ENCODE measurements around the gene HNRNPUL1.
"Not testable (repeated sequence)": the region's sequence is repeated elsewhere in the genome, so short reads cannot be mapped to it uniquely, and the experiment has no call there.

Gene HNRNPUL1

GRCh38 chr19:41327576-41328156, 63.5 kb downstream of the HNRNPUL1 start:
- DNase-seq, result peak; percentile 84 to 89

- peak in 1 of 2 donors; percentile 41 for DNase-seq
Observed at GRCh38 chr19:41328157-41328841, 64.1 kb downstream of the HNRNPUL1 start.

- DNase-seq, result peak in 1 of 2 donors; percentile 47
Observed at GRCh38 chr19:41328842-41329225, 64.7 kb downstream of the HNRNPUL1 start.

- peak in 1 of 2 donors; percentile 40 for DNase-seq
Observed at GRCh38 chr19:41330481-41330880, 66.3 kb downstream of the HNRNPUL1 start.

GRCh38 chr19:41330946-41331678, 66.9 kb downstream of the HNRNPUL1 start:
- DNase-seq, result no peak

GRCh38 chr19:41332000-41332399, 67.8 kb downstream of the HNRNPUL1 start:
- no peak for DNase-seq

- no peak for DNase-seq
Observed at GRCh38 chr19:41332468-41332867, 68.3 kb downstream of the HNRNPUL1 start.

- DNase-seq, result peak in 1 of 2 donors; percentile 20
Observed at GRCh38 chr19:41334793-41335192, 70.6 kb downstream of the HNRNPUL1 start.

- DNase-seq, result no peak
Observed at GRCh38 chr19:41335467-41335866, 71.3 kb downstream of the HNRNPUL1 start.

- no peak for DNase-seq
Observed at GRCh38 chr19:41339936-41340335, 75.8 kb downstream of the HNRNPUL1 start.

GRCh38 chr19:41341669-41342490, 77.7 kb downstream of the HNRNPUL1 start:
- no peak for DNase-seq

GRCh38 chr19:41344162-41344561, 80.0 kb downstream of the HNRNPUL1 start:
- DNase-seq, result no peak

- not testable (repeated sequence) for DNase-seq
Observed at GRCh38 chr19:41346916-41347315, 82.7 kb downstream of the HNRNPUL1 start.

- DNase-seq, result no peak
Observed at GRCh38 chr19:41350735-41351338, 86.7 kb downstream of the HNRNPUL1 start.

GRCh38 chr19:41351339-41352245, 87.4 kb downstream of the HNRNPUL1 start:
- peak; percentile 86 to 89 for DNase-seq

GRCh38 chr19:41352279-41352608, 88.1 kb downstream of the HNRNPUL1 start:
- DNase-seq, result no peak

GRCh38 chr19:41352609-41353465, 88.7 kb downstream of the HNRNPUL1 start:
- peak; percentile 78 to 82 for DNase-seq

- peak; percentile 96 to 97 for DNase-seq
Observed at GRCh38 chr19:41353466-41354342, 89.5 kb downstream of the HNRNPUL1 start, which contains the start of gene TGFB1. TGFB1 (minus strand) TSS chr19:41353922; CDS start chr19:41353044, 878 bp downstream.

- DNase-seq, result no peak
Observed at GRCh38 chr19:41354343-41354953, 90.3 kb downstream of the HNRNPUL1 start.

All from CD4-positive, alpha-beta T cell treated with Interferon alpha-2 for 1 hour (primary cell).